Measurements from ENCODE around the gene RHBDL1.

Gene RHBDL1

DNA sequence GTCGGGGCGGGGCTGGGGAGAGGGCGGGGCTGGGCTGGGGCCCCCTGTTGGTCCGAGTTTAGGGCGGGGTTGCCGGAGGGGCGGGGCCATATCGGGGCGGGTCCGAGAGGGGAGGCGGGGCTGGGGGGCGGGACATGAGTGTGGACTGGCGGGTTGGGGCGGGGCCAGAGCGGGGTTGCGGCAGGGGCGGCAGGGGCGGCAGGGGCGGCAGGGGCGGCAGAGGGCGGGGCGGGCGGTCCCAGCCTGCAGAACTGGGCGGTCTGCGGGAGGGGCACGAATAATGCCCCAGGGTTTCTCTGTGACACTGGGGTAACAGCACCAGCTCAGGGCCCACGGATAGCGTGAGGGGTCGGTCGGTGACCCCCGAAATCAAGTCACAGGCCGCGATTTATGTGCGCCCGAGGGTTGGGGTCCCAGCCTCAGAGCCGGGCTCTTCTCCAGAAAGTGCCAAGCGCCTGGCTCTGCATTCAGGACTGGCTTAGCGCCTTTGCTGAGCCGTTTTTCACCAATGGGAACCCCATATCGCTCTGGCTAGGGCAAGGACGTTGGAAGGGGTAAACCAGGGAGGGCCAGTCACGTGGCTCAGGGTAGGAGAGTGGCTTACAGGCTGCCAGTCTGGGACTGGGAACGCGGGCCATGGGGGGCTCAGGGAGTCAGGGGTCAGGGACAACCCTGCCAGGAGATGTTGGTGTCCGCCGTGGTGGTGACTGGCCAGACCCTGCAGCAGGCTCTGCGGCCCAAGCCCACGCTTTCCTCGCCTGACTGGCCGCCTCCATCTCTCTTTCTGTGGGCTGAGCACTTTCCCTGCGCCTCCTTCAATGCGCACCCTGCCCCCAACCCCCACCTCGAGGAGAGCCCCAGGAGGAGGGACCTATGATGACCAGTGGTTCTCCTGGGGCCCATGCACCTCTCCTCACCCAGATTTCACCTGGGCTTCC is 38.1 kb upstream of the RHBDL1 start:
- no peak for FAIRE-seq

DNA sequence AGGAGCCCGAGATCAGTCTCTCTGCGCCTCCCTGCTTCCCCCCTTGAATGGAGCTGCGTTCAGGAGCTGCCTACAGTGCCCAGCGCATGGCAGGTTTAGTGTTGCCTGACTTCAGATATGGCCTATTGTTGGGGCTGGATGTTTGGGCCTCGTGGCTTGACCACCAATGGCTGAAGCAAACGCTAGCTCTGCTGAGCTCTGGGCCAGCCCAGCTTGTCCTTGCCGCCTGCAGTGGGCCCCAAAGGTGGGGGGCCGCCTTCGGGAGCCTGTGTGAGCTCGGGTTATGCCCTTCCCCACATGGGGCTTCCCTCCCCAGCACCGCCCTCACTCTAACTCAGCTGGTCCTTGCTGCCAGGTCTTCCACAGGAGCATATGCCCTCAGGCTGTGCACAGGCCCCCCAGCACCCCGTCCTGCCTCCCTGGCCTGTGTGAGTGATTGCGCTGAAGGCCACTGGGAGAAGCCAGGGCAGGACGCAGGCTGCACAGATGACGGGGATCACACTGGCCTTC is 37.4 kb upstream of the RHBDL1 start:
- FAIRE-seq: no peak

DNA sequence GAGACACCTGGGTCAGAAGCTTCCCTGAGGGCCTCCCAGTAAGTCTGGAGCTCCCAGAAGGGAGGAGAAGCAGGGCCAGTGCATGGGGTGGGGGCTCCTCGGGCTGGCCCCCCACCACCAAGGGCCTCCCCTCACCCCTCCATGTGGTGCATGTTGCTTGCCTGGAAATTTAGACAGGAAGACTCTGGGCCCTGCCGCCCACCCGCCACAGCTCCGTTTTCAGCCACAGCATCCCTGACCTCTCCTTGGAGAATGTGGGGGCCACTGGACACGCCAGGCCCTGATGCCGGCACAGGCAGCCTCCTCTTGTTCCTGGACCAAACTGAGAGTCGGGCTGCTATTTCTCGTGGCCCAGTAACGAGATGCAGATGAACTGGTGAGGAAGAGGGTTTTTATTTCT is 36.6 kb upstream of the RHBDL1 start:
- FAIRE-seq: no peak

DNA sequence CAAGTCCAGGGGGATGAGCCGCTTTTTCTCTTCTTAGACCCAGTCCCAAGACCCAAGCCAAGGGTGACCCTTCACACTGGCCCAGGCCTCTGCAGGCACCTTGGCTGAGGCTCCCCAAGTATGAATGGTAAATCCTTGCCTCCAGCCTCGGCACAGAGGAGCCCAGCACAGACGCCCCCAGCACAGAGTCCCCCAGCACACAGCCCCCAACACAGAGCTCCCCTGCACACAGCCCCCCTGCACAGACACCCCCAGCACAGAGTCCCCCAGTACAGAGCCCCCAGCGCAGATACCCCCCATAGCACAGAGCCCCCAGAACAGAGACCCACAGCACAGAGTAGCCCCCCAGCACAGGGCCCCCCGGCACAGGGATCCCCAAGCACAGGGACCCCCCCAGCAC is 34.9 kb upstream of the RHBDL1 start:
- FAIRE-seq: no peak

DNA sequence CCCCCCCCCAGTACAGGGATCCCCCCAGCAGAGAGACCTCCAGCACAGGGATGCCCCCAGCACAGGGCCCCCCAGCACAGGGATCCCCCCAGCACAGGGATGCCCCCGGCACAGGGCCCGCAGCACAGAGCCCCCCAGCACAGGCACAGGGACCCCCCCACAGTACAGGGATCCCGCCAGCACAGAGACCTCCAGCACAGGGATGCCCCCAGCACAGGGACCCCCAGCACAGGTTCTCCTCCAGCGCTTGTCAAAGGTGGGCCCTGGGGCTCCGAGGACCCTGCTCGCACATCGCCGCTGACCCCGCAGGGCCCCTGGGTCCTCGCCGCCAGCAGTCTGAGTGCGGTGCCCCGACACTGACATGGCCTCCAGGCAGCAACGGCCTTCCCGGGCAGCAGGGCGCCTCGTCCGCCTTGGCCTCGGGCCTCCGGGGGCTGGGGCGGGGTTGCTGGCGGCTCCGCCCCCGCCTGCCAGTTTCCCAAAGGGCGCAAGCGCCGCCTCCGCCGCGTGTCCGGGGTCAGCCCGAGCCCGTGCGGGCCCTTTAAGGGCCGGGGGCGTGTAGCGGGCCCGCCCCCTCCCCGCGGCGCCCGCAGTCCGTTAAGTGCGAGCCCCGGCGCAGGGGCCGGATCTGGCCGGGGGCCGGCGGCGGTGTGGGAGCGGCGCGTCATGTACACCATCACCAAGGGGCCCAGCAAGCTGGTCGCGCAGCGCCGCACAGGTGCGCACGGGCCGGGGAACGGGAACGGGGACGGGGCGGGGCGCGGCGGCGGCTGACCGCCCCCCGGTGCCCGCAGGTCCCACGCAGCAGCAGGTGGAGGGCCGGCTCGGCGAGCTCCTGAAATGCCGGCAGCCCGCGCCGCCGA is 33.9 kb upstream of the RHBDL1 start, which contains the start of gene MCRIP2:
Gene MCRIP2 (plus strand): TSS at position 503 of the 863 bp plus-strand sequence. CDS start 164 bp downstream, at position 667.
- FAIRE-seq: no peak

DNA sequence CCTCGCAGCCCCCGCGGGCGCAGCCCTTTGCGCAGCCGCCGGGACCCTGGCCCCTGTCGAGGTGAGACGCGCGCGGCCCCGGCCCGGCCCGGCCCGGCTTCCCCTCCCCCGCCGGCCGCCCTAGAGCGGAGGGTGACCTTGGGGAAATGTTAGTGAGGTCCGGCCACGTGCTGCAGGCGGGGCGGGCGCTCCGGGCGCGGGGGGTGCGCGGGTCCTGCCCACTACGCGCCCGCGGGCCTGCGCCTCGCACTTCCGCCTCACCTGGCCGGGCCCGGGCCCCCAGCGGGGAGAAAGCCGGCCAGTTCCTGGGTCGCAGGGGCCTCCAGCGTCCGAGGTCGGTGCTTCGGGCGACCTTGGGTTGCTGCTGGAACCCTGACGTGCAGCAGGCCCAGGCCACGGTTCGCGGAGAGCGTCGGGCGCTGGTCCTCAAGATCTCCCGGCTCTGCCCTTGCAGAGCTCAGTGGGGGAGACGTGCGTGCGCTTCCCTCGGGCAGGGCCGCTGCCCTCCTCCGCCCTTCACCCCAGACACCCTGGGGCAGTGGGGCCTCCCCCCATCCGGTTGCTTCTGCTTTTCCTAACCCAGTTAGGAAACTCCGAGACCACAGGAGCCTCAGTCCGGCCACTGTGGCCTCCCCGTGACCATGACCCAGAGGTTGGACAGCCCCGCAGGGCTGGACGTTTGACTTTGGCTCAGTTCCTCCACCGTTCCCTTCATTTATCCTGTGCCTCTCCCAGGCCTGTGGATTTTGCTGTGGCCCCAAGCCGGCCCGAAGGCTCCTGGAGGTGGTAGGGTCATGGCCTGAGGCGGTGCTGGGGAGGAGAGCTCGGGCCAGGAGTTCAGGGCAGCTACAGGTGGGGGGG is 33.1 kb upstream of the RHBDL1 start:
- no peak for FAIRE-seq

DNA sequence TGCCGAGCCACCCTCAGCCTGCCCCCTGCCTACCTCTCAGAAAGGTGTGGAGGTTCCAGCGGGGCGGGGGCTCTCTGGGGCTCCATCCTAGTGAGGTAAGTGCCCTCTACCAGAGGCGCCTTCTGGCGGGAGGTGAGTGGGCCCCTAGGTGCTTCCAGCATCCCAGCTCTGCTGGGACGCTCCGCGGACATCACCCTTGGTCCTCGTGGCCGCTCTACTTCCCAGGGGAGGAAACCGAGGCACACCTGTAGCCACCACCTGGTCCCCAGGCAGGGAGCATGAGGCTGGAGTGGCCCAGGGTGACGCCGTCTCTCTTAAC is 32.5 kb upstream of the RHBDL1 start:
- FAIRE-seq: no peak

DNA sequence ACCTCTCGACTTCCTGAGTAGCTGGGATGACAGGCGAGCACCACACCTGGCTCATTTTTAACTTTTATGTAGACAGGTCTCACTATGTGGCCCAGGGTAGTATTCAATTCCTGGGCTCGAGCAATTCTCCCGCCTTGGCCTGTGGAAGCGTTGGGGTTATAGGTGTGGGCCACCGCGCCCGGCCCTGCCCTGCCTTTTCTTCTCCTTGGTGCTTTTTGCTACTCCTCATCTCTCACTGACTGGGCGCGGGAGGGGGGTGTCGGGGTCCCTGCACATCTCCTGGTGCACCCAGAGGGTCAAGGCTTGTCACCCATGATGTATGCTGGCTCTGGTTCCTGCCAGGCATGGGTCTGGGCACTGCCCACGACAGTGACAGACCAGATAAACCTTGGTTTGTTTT is 30.9 kb upstream of the RHBDL1 start:
- no peak for FAIRE-seq

DNA sequence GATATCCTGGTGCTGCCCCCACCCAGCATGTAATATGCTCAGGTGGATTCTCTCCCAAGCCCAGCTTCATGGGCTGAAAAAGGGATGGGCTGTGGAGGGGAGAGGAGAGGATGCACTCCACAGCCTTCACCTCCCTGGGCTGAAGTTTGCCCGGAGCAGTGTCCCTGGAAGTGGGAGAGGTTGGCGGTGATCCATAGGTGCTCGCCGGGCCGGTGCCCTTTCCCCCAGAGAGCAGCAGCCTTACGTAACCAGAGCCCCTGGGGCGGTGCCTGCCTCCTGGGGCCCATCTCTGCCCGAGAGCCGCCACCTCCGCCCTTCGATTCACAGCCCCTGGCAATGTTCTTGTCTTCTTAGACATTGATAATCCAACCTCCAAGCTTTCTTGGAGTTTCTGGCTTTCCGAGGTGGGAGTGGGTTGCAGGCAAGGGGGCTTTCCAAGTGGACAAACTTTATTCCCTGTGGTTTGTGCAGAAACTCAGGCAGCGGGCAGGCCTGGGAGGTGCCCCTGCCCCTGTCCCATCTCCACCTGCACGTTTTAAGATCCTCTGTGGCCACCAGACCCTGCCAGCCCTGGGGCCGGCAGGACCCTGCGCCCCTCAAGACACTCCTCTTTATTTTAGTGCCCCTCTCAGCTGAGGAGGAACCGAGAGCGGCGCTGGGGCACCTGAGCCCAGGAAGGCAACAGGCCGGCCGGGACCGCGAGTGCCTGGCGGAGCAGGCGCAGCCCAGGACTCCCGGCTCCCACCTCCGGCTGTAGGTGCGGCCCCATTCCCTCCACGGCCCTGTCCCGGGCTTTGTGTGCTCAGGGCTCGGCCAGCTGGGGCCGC is 29.4 kb upstream of the RHBDL1 start:
- no peak for FAIRE-seq

DNA sequence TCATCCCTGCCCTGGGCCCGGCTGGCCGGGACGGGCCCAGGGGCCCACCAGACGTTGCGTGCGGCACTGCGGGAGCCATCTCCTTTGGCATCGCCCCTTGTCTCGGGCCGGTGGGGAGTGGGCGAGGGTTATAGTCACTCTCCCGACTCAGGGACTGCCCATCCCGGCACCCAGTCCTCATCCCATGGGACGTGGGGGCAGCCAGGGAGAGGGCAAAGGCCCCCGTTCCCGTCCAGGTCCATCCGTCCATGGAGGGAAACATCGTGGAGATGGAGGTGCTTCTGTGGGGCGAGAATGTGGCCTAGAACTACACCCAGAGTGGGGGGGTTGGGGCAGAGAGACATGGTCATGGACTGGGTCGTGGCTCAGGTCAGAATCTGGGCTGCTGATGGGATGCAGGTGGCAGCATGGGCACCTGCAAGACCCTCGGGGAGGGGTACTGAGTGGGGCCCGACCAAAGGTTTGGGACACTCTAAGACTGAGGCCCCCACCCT is 28.7 kb upstream of the RHBDL1 start:
- no peak for FAIRE-seq

DNA sequence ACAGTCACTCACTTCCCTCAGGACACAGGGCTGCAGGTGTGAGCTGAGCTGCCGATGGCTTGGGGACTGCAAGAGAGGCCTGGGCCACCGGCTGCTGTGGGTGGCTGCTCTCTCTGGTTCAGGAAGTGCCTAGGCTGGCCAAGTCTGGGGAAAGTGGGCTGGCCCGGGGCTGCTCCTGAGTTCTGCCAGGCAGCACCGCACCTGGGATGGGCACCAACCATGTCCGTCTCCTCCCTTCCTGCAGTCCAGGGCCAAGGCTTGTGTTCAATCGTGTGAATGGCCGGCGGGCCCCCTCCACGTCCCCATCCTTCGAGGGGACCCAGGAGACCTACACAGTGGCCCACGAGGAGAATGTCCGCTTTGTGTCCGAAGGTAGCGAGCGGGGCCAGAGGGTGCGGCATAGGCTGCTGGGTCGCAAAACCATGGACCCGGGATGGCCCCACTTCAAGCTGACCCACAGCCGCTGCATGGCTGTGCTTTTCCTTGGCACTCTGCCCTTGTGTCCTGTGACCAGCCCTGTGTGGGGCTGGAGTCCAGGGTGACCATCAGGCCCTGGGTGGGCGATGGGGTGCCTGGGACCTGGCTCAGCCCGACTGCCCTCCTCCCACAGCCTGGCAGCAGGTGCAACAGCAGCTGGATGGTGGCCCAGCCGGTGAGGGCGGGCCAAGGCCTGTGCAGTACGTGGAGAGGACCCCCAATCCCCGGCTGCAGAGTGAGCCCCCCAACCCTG is 28.1 kb upstream of the RHBDL1 start:
- FAIRE-seq: no peak

DNA sequence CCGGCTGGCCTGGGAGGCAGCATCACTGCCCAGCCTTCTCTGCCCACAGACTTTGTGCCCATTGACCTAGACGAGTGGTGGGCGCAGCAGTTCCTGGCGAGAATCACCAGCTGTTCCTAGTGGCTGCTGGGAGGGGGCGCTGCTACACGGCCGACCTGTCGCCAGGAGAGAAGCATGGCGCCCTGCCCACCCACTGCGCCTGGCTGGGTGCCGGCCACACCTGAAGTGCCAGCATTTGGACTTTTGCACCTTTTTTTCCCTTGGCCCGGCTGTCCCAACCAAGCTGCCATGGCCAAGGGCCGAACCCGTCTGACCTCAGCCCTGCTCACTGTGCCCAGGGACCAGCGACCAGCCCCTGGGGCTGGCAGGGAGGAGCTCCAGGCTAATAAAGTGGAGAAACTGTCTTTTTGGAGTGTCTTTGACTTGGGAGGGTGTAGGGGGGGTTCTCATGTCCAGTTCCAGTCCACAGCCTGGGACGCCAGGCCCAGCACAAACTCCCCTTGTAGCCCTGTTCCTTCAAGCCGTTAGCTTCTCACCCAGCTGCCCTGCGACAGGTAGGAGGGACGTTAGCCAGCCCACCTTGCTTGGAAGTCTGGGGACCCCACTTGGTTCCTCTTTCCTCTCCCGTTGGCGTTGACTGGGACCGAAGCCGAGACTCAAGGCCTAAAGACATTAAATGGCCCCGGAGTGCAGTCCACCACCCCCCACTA is 27.2 kb upstream of the RHBDL1 start:
- no peak for FAIRE-seq

DNA sequence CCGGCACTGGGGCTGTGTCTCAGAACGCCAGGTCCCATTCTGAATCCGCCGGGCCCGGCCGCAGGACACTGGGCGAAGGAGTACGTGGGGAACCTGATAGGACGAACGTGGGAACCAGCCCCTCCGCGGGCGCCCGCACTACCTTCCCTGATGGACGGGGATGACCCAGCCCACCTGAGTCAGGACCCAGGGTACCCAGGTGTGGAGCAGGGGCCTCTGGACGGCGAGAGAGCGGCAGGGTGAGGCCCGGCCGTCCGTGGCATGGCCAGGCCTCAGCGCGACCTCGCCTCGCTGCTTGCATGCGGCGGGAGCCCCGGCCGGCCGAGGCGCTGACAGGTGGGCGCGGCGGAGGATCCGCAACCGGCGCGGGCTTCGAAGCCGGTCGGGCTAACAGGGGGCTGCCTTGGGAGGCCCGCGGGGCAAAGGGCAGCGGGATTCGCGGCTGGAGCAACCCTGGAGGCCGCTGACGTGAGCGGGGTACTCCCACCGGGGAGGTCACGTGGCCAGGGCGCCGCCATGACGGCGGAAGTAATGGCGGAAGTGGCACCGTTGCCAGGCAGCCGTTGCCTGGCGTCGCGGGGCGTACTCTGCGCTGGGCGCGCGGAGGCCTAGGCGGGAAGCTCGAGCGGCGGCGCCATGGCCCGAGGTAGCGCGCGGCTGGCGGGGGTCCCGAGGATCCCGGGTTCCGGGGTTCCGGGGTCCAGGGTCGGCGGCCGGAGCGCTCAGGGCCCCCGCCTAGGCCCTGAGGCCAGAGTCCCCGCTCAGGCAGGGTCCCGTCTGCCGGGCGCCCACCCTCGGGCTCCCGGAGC is 26.5 kb upstream of the RHBDL1 start, which contains the start of gene WDR90:
Gene WDR90 (plus strand): TSS at position 585 of the 809 bp plus-strand sequence. CDS start 52 bp downstream, at position 637.
- no peak for FAIRE-seq

DNA sequence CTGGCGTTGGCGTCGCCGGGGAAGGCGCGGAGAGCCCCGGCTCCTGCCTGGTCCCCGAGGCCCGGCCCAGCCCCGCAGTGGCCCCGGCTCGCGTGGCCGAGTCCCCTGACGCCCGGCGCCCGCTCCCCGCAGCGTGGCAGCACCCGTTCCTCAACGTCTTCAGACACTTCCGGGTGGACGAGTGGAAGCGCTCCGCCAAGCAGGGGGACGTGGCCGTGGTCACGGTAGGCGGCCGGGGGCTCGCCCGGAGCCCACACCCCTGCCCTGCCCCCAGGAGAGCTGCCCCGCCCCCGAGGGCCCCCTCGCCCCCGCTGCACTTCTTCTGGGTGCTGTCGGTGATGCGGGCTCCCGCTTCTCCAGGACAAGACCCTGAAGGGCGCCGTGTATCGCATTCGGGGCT is 25.8 kb upstream of the RHBDL1 start:
- FAIRE-seq: no peak

DNA sequence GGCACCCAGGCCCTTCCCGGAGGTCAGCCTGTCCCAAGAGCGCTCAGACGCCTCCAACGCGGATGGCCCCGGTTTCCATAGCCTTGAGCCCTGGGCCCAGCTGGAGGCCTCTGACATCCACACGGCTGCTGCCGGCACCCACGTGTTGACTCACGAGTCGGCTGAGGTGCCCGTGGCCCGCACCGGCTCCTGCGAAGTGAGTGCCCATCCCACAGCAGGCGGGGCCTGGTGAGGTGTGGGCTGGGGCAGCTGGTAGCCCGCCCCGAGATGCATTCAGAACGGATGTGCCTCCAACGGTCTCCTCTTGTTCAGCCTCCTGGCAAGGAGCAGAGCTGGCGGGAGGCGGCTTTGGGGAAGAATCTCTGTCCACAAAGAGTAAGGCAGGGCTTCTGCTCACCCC is 23.6 kb upstream of the RHBDL1 start:
- FAIRE-seq: no peak

DNA sequence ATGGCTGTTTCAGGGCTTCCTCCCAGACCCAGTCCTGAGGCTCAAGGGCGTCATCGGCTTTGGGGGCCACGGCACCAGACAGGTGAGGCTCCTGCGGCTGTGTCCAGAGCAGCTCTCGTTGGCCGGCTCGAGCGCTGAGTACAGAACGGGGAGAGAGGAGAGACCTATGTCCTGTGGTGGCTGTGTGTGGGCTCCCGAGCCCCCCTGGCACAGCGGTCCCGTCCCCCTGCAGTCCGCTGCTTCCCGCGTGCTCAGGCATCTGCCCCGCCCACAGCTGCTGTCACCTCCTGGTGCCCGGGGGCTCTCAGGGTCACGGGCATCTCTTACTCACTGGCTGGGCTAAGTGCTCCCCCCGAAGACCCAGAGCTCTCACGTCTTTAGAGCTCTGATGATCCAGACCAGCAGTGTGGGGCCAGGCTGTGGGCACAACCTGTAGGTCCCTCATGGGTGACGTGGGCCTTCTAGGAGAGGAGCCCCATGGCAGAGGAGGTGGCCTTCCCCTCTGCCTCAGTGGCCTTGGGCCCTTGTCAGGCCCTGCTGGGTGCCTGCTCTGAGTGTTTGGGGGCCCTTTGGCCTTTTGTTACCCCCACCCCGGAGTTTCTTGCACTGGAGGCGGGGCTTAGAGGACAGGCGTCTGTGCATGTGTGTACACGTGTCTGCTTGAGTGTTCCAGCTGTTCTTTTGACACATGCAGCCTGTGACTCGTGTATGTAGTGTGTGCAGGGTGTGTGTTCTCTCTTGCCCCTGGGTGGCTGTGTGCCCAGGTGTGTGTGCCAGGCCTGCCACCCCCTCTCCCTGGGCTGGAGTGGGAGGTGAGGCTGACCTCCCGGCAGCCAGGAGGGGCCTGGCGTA is 22.8 kb upstream of the RHBDL1 start:
- no peak for FAIRE-seq

DNA sequence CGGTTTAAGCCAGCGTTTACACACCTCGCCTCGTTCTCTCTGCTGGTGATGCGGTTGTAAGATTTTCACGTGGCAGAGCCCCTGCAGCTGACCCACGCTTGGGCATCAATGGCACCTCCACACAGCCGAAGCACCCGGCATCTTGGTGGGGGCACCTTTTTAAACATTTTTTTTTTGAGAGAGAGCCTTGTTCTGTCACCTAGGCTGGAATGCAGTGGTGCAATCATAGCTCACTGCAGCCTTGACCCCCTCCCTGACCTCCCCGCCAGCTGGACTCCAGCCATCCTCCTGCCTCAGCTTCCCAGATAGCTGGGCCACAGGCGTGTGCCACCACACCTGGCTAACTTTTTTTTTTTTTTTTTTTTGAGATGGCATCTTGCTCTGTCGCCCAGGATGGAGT is 21.4 kb upstream of the RHBDL1 start:
- no peak for FAIRE-seq

DNA sequence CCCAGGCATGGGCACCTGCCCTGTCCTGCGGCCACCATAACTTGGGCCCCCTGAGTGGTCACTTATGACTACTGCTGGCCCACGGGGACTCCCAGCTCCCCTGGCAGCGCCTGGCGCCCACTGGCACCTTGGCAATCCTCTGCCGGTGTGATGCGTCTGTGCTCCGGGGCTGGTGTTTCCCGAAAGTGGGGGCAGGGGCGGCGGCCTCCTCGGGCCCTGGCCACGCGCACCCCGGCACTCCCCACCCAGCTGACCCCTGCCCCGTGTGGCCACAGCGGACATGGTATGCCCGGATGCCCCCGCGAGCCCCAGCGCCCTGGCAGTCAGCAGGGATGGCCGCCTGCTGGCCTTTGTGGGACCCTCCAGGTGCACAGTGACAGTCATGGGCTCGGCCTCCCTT is 18.0 kb upstream of the RHBDL1 start:
- FAIRE-seq: no peak

Data from TTC549 (cell line).